Testis (tissue), 3 donors: ENCODE results near the gene LRRIQ1. TPM values are rescaled to one million over a fixed set of nuclear protein-coding genes. Genes with fewer than 3 reads are reported as not detected.

Experiments used
- DNase-seq: peaks from one replicate; pipeline ENCODE4 v3.0.0-alpha.2; 2019
- H3K27ac ChIP-seq, 2 donors: fragments of 200-600 bp; sonication (generic); one replicate each; pipeline ENCODE4 v1.5.1; 2019
- H3K27me3 ChIP-seq: fragments of 200-600 bp; sonication (generic); one replicate; pipeline ENCODE4 v1.5.1; 2019
- H3K36me3 ChIP-seq: fragments of 200-600 bp; sonication (generic); one replicate; pipeline ENCODE4 v1.5.1; 2017; ENCODE audit warnings: low read depth; ENCODE audit errors: missing control alignments
- H3K4me1 ChIP-seq: fragments of 200-600 bp; sonication (generic); one replicate; pipeline ENCODE4 v1.5.1; 2019
- H3K4me3 ChIP-seq, 2 donors: fragments of 200-600 bp; sonication (generic); one replicate each; pipeline ENCODE4 v1.5.1; 2017 to 2019
- H3K9me3 ChIP-seq: fragments of 200-600 bp; sonication (generic); one replicate; pipeline ENCODE4 v1.5.1; 2017
- CTCF ChIP-seq, 3 experiments: fragments of 450-650 bp in 2 of 3; fragments of 200-600 bp in 1 of 3; sonication (generic) in 1 of 3; IDR thresholded peaks; one replicate each; pipeline ENCODE4 v1.5.1; 2016 to 2019; ENCODE audit warnings: antibody characterized with exemption in 3 of 3, mild to moderate bottlenecking in 2 of 3, moderate library complexity in 1 of 3
- POLR2A ChIP-seq: fragments of 450-650 bp; IDR thresholded peaks from one replicate; pipeline ENCODE4 v1.6.1; 2017; ENCODE audit warnings: antibody characterized with exemption, mild to moderate bottlenecking, moderate library complexity
- WGBS, 2 donors: methylation state at CpG; one replicate each; pipeline ENCODE4 v1.1.5; 2018; 5-methylcytosine and 5-hydroxymethylcytosine counted together
- intact Hi-C: fragments of 100-400 bp; cut with DNase I; formaldehyde crosslinking; loops from one replicate; pipeline ENCODE4 v1.15.1; 2023; ENCODE audit warnings: low total_unique reads
- polyA plus RNA-seq: library from polyadenylated mRNA; stranded (reverse); fragments of 350-450 nt; fragmentation: Illumina TruSeq; extraction: RNeasy Lipid Tissue Mini Kit (QIAGEN cat#74804); gene quantifications from one replicate; pipeline ENCODE4 v1.2.3, GENCODE V29; 2014; ENCODE audit warnings: low read depth, low replicate concordance; ENCODE audit not compliant: insufficient read depth
- total RNA-seq, 2 donors: library from RNA; depleted of rRNA; stranded (reverse); fragments of >200 nt; gene quantifications; one replicate each; pipeline ENCODE4 v1.2.3, GENCODE V29; 2016

The LRRIQ1 gene
- total and polyA plus RNA-seq, 3 donors from 2014 or later = 9.6 to 29.0 (median 13.2) TPM

GRCh38 chr12:85089792-85090191, 53.6 kb downstream of the LRRIQ1 start:
- no peaks in the 10 kb centered on the region for H3K36me3 ChIP-seq
- H3K4me1 ChIP-seq = no peaks in the 10 kb centered on the region
- 73 to 91% methylated on average over 5 of the region's 5 CpGs for WGBS, 2 donors
- no peaks in the 10 kb centered on the region for H3K9me3 ChIP-seq
- no peak for TF ChIP-seq POLR2A
- no peak for TF ChIP-seq CTCF (IDR thresholded peaks at IDR 0.05)
- no peaks in the 10 kb centered on the region for H3K27me3 ChIP-seq
- no peak overlapping the region for H3K4me3 ChIP-seq
- intact Hi-C loops = no loop called here
- H3K27ac ChIP-seq = no peak overlapping the region
- DNase-seq = no peak

GRCh38 chr12:85092814-85093370, 56.7 kb downstream of the LRRIQ1 start:
- H3K9me3 ChIP-seq = no peaks in the 10 kb centered on the region
- no peaks in the 10 kb centered on the region for H3K36me3 ChIP-seq
- no peak overlapping the region for H3K4me3 ChIP-seq
- no peak for DNase-seq
- H3K27me3 ChIP-seq = no peaks in the 10 kb centered on the region
- 64 to 74% methylated on average over 2 of the region's 2 CpGs for WGBS, 2 donors
- TF ChIP-seq CTCF (IDR thresholded peaks at IDR 0.05) (no peak), POLR2A (no peak)
- intact Hi-C loops = no loop called here
- H3K27ac ChIP-seq = no peak overlapping the region
- H3K4me1 ChIP-seq = no peaks in the 10 kb centered on the region

GRCh38 chr12:85095501-85095900, 59.4 kb downstream of the LRRIQ1 start:
- intact Hi-C loops = no loop called here
- H3K4me1 ChIP-seq = no peaks in the 10 kb centered on the region
- no peak for TF ChIP-seq POLR2A
- no peak for TF ChIP-seq CTCF (IDR thresholded peaks at IDR 0.05)

GRCh38 chr12:85130646-85131045, 94.5 kb downstream of the LRRIQ1 start:
- WGBS, 2 donors = 71 to 73% methylated on average over 6 of the region's 6 CpGs
- intact Hi-C loops = no loop called here
- H3K27ac ChIP-seq = no peak overlapping the region
- no peaks in the 10 kb centered on the region for H3K4me1 ChIP-seq
- TF ChIP-seq CTCF (IDR thresholded peaks at IDR 0.05) (no peak), POLR2A (no peak)
- H3K9me3 ChIP-seq = no peaks in the 10 kb centered on the region
- DNase-seq = no peak
- no peaks in the 10 kb centered on the region for H3K27me3 ChIP-seq
- H3K4me3 ChIP-seq = no peak overlapping the region
- H3K36me3 ChIP-seq = no peaks in the 10 kb centered on the region

More at GRCh38 chr12:85095501-85095900, 59.4 kb downstream of the LRRIQ1 start:
- no peaks in the 10 kb centered on the region for H3K9me3 ChIP-seq
- no peaks in the 10 kb centered on the region for H3K36me3 ChIP-seq
- DNase-seq = no peak
- no peak overlapping the region for H3K27ac ChIP-seq
- H3K4me3 ChIP-seq = no peak overlapping the region
- H3K27me3 ChIP-seq = no peaks in the 10 kb centered on the region

GRCh38 chr12:85138833-85139232, 102.7 kb downstream of the LRRIQ1 start:
- Histone ChIP-seq H3K27me3 (no peaks in the 10 kb centered on the region), H3K9me3 (no peaks in the 10 kb centered on the region), H3K27ac (no peak overlapping the region), H3K4me3 (no peak overlapping the region), H3K4me1 (no peaks in the 10 kb centered on the region), H3K36me3 (no peaks in the 10 kb centered on the region)
- TF ChIP-seq POLR2A = no peak
- TF ChIP-seq CTCF (IDR thresholded peaks at IDR 0.05) = no peak
- WGBS, 2 donors = 72 to 95% methylated on average over 1 of the region's 1 CpG
- intact Hi-C loops = no loop called here
- no peak for DNase-seq
